H54 (cell line): ENCODE data around the gene MICU1.
"Not testable (repeated sequence)": the region's sequence is repeated elsewhere in the genome, so short reads cannot be mapped to it uniquely, and the experiment has no call there.

ENCODE experiments used
- DNase-seq: peaks from one replicate; pipeline ENCODE4 v3.0.0; 2011; ENCODE audit warnings: low spot score, mixed read lengths; ENCODE audit not compliant: insufficient read length
- FAIRE-seq: peaks from 3 replicates; lab custom pipeline; 2011; peaks lifted over from hg19 to GRCh38; lab: Jason Lieb, UNC
- POLR2A ChIP-seq: IDR thresholded peaks from 2 replicates; pipeline ENCODE4 v1.6.1; 2011; ENCODE audit warnings: low read depth, mild to moderate bottlenecking, low read length

The MICU1 gene

DNA sequence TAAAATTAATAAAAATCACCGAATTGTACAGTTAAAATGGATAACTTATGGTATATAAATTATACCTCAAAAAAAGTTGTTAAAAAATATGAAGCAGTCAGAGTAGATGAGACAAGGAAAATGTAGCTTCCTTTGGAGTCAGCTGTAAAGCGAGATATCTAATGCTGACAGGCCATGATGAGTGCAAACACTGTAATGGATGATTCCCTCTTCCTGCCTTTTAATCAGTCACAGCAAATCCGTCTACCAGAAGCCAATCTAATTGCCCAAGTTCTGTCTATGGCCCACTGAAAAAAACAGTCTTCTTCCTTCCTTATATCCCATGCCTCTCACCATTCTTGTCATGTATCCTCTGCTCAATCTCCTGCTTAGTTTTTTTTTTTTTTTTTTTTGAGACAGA lies 211.2 kb downstream of the MICU1 start:
- DNase-seq, result no peak
- FAIRE-seq, result peak; percentile 76
- TF ChIP-seq POLR2A, result no peak

DNA sequence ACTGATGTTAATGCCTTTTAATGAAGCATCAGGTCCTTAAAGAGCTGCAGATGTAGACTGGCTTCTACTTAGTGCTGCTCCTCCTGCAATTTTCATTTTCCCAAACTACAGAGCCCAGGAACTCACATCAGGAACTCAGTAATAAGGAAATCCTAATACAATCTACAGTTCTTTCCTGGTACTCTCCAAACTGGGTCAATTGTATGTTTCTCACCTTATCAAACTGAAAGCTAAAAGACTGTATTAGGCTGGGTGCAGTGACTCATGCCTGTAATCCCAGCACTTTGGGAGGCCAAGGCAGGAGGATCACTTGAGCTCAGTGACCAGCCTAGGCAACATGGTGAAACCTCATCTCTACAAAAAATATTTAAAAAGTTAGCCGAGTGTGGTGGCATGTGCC lies 216.7 kb downstream of the MICU1 start:
- TF ChIP-seq POLR2A, result no peak
- FAIRE-seq (peak; percentile 86), DNase-seq (no peak)

DNA sequence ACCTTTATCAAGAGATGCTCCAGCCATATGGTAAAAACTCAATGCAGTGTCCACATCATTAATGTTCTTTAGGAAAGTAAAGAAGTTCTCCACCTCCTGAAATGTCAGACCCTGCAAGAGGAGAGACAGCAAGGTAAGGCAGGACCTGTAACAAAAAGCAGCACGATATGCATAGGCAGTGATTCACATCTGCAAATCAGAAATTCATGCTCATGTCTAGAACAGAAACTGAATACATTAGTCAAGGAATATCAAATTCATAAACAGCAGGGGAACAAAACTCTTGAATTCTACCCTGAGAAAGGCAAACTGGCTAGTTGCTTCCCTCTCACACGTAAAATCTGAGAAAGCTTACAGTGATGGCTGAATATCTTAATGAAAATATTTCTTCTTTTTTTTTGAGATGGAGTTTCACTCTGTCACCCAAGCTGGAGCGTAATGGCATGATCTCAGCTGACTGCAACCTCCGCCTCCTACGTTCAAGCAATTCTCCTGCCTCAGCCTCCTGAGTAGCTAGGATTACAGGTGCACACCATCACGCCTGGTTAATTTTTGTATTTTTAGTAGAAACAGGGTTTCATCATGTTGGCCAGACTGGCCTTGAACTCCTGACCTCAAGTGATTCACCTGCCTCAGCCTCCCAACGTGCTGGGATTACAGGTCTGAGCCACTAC lies 217.8 kb downstream of the MICU1 start:
- no peak for TF ChIP-seq POLR2A
- FAIRE-seq (no peak), DNase-seq (no peak)

DNA sequence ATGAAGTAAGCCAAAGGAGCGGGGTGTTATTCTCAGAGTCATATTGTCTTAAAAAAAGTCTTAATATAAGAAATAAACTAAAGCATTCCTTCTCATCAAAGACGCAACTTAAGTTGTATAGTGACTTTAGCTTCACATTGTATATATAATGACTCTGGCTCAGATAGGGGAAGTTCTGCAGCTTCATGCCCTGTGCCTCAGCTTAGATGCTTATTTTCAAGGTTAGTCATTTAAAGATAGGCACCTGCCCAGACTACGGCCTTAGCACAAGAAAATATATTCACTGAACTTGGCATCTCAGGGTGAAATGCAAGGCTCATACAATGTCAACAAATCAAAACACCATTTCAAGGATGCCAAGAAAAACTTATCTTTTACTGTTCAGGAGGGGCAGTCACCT lies 218.4 kb downstream of the MICU1 start:
- no peak for TF ChIP-seq POLR2A
- no peak for DNase-seq
- peak; percentile 65 for FAIRE-seq

DNA sequence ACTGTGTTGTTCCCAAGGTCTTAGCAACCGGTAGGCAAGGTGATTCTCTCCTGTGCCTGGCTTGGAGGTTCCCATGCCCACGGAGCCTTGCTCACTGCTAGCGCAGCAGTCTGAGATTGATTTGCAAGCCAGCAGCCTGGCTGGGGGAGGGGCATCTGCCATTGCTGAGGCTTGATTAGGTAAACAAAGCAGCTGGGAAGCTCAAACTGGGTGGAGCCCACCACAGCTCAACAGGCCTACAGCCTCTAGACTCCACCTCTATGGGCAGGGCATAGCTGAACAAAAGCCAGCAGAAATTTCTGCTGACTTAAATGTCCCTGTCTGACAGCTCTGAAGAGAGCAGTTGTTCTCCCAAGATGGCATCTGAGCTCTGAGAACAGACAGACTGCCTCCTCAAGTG lies 230.3 kb downstream of the MICU1 start:
- DNase-seq, FAIRE-seq: not testable (repeated sequence)

DNA sequence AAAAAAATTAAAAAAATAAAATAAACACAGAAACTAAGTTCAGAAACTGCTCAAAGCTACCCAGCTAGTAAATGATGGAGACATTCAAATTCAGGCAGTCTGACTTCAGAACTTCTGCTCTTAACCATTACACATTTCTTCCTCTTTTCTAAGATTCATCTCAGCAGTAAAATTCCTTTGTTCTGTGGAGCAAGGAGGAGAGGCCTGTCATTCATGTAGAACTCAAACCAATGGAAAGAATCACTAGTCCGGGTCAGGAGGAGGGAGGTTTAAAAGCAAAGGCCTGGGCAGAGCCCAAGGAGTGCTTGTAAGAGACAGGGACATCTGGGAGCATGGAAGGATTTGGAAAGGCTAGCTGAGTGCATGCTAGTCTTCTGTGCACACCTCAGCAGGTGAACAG lies 233.3 kb downstream of the MICU1 start:
- no peak for FAIRE-seq

DNA sequence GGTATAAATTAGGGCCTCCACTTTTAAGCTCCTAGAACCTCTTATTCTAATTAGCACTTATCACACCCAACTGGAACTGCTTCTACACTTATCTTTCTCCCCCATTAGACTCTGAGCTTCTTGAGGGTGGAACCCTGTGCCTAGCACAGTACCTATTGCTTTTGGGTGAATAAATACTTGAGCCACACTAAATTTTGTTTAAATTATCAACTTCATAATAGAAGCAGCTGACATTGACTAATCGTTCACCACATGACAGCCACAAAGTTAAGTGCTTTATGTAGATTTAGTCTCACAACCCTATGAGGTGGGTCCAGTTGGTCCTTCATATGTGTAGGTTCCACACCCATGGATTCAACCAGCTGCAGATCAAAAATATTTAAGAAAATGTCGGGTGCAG lies 235.1 kb downstream of the MICU1 start:
- DNase-seq (no peak), FAIRE-seq (no peak)
- TF ChIP-seq POLR2A, result no peak

More for the DNA sequence above, 233.3 kb downstream of the MICU1 start:
- DNase-seq, result no peak
- TF ChIP-seq POLR2A, result no peak

DNA sequence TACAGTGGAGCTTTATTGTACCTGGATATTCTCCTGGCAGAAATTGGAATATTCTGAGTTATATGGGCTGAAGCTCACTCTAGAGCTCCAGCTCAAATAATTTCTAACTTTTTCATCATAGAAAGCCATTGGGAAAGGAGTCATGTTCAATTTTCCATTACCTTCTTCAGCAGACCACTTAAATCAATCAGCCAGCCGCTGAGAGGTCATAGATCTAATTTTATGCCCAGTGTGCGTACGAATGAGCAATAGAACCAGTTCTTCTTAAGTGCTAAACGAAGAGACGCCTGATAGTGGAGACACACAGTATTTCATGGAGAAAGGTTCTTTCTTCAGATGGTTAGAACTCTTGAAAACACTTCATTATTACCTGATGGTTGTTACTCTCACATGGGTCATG lies 236.2 kb downstream of the MICU1 start:
- no peak for FAIRE-seq
- DNase-seq, result no peak
- TF ChIP-seq POLR2A, result no peak

DNA sequence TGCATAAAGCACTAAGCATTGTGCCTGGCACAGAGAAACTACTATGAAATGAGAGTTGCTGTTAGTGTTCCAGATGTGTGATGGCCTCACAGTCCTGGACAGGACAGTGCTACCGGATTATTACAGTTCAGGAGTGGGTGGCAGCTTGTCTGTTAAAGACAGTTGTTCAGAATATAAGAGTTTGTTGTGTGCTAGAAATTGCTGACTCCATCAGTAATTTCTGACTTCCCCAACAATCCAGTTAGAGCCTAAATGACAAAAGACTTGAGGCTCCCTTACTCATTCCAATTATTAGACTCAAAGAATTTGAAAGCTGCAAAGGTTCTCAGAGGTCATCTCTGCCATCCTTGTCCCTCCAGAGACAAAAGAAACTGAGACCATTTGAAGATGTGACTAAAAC lies 236.9 kb downstream of the MICU1 start:
- FAIRE-seq, result no peak
- TF ChIP-seq POLR2A, result no peak
- DNase-seq, result no peak

DNA sequence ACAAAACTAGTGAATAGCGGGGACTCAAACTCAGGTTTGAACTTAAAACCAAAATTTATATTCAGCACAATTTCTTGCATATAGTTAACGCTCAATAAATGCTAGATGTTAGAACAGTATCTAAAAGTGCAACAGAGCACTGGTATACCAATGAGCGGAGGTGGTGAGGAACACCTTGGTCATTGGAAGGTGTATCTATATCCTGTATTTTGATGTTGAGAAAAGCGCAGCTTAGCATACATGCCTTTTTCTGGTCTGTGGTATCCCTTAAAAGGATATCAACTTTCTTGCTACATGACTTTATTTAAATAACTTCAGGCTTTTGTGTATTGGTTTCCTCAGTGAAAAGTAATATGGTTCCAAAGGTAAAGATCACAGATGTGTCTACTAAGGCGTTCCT lies 237.8 kb downstream of the MICU1 start:
- DNase-seq (no peak), FAIRE-seq (no peak)
- TF ChIP-seq POLR2A, result no peak

DNA sequence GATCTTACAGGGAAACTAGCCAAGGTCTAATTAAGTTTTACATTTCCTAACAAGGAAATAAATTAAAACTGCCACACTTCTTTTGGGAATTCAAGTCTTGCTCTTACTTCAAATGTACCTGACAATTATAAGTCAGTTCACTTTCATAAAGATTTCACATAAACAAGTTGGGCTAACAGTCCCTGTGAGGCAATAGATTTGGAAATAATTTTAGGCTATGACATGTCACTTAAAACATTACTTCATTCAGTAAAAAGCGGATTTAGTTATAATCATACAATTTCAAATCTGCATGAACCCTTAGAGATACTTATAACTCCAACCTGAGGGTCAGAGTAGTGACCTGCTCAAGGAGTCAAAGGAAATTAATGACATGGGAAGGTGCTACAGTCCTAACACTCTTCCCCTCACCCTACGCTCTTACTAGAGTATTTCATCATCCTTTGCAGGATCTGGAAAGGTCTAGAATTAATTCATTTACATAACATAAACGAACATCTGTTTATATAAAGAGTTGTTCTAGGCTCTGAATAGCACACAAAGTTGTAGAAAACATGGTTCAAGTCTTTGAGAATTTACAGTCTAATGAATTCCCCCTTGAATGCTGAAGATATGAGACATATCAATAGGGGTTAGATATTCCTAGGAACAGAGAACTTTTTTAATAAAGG lies 238.8 kb downstream of the MICU1 start:
- no peak for TF ChIP-seq POLR2A
- DNase-seq (no peak), FAIRE-seq (no peak)

DNA sequence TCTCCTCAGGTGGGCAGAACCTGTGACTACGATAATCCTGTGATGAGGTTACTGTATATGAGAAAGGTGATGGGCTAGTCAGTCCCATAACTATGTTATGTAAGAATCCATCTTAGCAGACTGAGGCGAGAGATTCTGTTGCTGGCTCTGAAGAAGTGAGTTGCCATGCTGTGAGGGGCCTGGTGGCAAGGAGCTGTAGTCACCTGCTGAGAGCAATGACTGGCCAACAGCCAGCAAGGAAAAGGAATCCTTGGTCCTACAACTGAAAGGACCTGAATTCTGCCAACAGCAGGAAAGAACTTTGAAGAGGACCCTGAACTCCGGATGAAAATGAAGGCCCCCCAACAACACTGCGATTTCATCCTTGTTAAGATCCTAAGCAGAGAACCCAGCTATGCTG lies 240.2 kb downstream of the MICU1 start:
- DNase-seq, result no peak
- FAIRE-seq, result no peak
- TF ChIP-seq POLR2A, result no peak

DNA sequence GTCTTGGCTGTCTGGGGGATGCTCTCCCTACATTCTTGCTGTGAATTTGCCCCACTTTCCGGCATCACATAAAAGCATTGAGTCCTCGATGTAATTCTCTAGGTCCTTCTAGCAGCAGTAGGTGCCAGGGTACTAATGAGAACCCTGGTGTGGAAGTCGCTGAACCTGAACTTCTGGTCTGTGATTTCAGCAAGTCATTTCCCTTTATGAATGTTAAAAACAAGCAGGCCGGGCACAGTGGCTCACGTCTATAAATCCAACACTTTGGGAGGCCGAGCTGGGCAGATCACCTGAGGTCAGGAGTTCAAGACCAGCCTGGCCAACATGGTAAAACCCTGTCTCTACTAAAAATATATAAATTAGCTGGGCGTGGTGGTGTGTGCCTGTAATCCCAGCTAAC lies 240.9 kb downstream of the MICU1 start:
- FAIRE-seq, DNase-seq: not testable (repeated sequence)

DNA sequence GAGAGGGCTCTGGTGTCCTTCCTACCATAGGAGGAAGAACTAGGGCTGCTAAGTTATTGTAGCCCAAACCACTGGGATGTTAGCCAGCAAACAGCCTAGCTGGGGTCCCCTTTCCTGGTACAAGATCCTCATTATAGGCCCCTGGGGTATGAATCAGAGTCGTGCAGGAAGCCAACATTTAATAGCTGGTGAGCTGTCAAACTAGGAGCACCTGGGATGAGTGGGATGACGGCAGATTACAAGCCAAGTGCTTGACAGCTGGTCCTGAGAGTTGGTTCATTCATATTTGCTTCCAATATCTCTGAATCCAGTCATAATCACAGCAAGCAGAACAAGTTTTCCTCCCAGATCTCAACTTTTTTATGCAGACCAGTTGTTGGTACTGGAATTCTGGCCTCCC lies 246.1 kb downstream of the MICU1 start:
- no peak for TF ChIP-seq POLR2A
- FAIRE-seq (peak; percentile 62), DNase-seq (no peak)

DNA sequence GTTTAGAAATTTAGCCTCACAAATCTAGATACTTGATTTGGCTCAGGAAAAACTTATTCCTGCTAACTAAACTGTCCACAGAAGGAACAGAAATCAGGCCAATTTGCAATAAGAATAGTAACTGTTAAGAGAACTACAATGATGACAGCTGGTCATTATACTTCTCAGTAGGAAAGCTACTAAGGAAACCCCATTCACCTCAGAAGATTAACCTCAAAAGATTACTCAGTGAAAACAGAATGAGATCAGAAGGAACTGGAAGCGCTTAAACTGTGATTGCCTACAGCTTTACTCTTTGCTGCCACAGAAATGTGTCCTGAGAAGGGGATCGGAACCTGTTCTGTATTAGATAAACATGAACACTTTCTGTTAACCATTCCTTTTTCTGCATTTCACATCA lies 246.8 kb downstream of the MICU1 start:
- no peak for TF ChIP-seq POLR2A
- FAIRE-seq, result peak; percentile 41
- DNase-seq, result no peak
